PC-9 (cell line): ENCODE measurements around the gene MAS1. TPM values are rescaled to one million over a fixed set of nuclear protein-coding genes. Genes with fewer than 3 reads are reported as not detected.

Experiments used
- BruUV-seq: library from RNA; stranded (reverse); fragments of 400-500 nt; replicated peaks from 2 replicates; lab custom pipeline; 2021; lab: Mats Ljungman, UMichigan
- CTCF ChIA-PET: fragments of 300-600 bp; sonication (Branson Sonifier 250); formaldehyde crosslinking; loops from one replicate; lab custom pipeline; 2022; ENCODE audit warnings: antibody characterized with exemption; lab: Charles Lee
- POLR2A ChIA-PET: fragments of 300-600 bp; sonication (Branson Sonifier 250); formaldehyde crosslinking; loops from one replicate; lab custom pipeline; 2022; ENCODE audit warnings: antibody characterized with exemption; ENCODE audit not compliant: unreplicated experiment; lab: Charles Lee
- DNase-seq, 2 experiments: peaks; one replicate each; pipeline versions ENCODE4 v3.0.0 to v3.0.0-alpha.2; 2015 to 2022; ENCODE audit warnings: mixed read lengths in 1 of 2
- H2AFZ ChIP-seq: fragments of 200-600 bp; sonication (generic); 2 replicates; pipeline ENCODE4 v1.8.1; 2017; ENCODE audit warnings: antibody characterized with exemption
- H3F3A ChIP-seq: fragments of 200-600 bp; sonication (generic); 2 replicates; pipeline ENCODE4 v1.8.1; 2017; ENCODE audit warnings: antibody characterized with exemption, mild to moderate bottlenecking, low read depth; ENCODE audit not compliant: insufficient read depth
- H3K27ac ChIP-seq: fragments of 200-600 bp; sonication (generic); 2 replicates; pipeline ENCODE4 v1.6.1; 2016; ENCODE audit warnings: mixed run types
- H3K27me3 ChIP-seq: fragments of 200-600 bp; sonication (generic); 2 replicates; pipeline ENCODE4 v1.6.1; 2016; ENCODE audit warnings: low read depth, mixed run types; ENCODE audit not compliant: insufficient read depth
- H3K36me3 ChIP-seq: fragments of 200-600 bp; sonication (generic); 2 replicates; pipeline ENCODE4 v1.6.1; 2016; ENCODE audit warnings: low read depth, mixed run types
- H3K4me1 ChIP-seq: fragments of 200-600 bp; sonication (generic); replicated peaks from 2 replicates; pipeline ENCODE4 v1.6.1; 2016; ENCODE audit warnings: mixed run types; ENCODE audit not compliant: insufficient read depth
- H3K4me2 ChIP-seq: fragments of 200-600 bp; sonication (generic); 2 replicates; pipeline ENCODE4 v1.6.1; 2017; ENCODE audit warnings: mixed run types
- H3K4me3 ChIP-seq: fragments of 200-600 bp; sonication (generic); 2 replicates; pipeline ENCODE4 v1.6.1; 2016; ENCODE audit warnings: mixed run types
- H3K79me2 ChIP-seq: fragments of 200-600 bp; sonication (generic); 2 replicates; pipeline ENCODE4 v1.6.1; 2017; ENCODE audit warnings: low read depth, mixed run types
- H3K9me2 ChIP-seq: fragments of 200-600 bp; sonication (generic); 2 replicates; pipeline ENCODE4 v1.8.1; 2017; ENCODE audit warnings: mild to moderate bottlenecking; ENCODE audit not compliant: insufficient read depth
- H3K9me3 ChIP-seq: fragments of 200-600 bp; sonication (generic); 2 replicates; pipeline ENCODE4 v1.8.1; 2016; ENCODE audit warnings: low read depth; ENCODE audit not compliant: insufficient read depth
- H4K20me1 ChIP-seq: fragments of 200-600 bp; sonication (generic); 2 replicates; pipeline ENCODE4 v1.8.1; 2017; ENCODE audit not compliant: insufficient read depth
- EZH2 ChIP-seq: fragments of 200-600 bp; sonication (generic); IDR thresholded peaks from 2 replicates; pipeline ENCODE4 v1.8.0; 2017; ENCODE audit warnings: antibody characterized with exemption, low read depth
- intact Hi-C: fragments of 100-400 bp; cut with micrococcal nuclease; formaldehyde crosslinking; loops from one replicate; pipeline ENCODE4 v1.10.0; 2022; ENCODE audit not compliant: unreplicated experiment
- total RNA-seq: library from RNA; stranded (reverse); gene quantifications from 2 replicates; pipeline ENCODE4 v1.2.3, GENCODE V29; 2021
- TF ChIP-seq, protein P1 (sequence below): fragments of 200-600 bp; sonication (generic); conservative IDR thresholded peaks from 2 replicates; pipeline ENCODE4 v1.6.1; 2017; ENCODE audit warnings: mixed run types, antibody characterized with exemption, mild to moderate bottlenecking, moderate library complexity

The MAS1 gene
- total RNA-seq, 1 experiment from 2014 or later, result not detected

DNA sequence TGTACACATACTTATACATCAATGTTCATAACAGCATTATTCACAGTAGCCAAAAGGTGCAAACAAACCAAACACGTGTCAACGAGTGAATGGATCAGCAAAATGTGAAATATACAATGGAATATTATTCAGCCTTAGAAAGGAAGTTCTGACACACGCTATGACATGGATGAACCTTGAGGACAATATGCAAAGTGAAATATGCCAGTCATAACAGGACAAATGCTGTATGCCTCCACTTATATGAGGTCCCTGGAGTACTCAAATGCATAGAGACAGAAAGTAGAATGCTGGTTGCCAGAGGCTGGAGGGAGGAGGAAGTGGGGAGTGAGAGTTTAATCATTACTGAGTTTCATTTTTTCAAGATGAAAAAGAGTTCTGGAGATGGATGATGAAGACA, 40.3 kb downstream of the MAS1 start:
- Histone ChIP-seq H3K27me3 (peaks cover 47% of the 10 kb centered on the region), H3K9me3 (no peaks in the 10 kb centered on the region), H3K9me2 (no peaks in the 10 kb centered on the region), H3K4me1 (no peaks in the 10 kb centered on the region), H3K27ac (no peak overlapping the region), H3K79me2 (no peaks in the 10 kb centered on the region), H3K4me2 (no peak overlapping the region), H3K36me3 (no peaks in the 10 kb centered on the region), H2AFZ (no peak overlapping the region), H3K4me3 (no peak overlapping the region), H3F3A (no peaks in the 10 kb centered on the region), H4K20me1 (no peaks in the 10 kb centered on the region)
- ChIA-PET CTCF (no interaction called here), POLR2A (no interaction called here)
- intact Hi-C loops, result no loop called here
- no peak for DNase-seq
- TF ChIP-seq EZH2, result no peak
- TF ChIP-seq, protein P1, sequence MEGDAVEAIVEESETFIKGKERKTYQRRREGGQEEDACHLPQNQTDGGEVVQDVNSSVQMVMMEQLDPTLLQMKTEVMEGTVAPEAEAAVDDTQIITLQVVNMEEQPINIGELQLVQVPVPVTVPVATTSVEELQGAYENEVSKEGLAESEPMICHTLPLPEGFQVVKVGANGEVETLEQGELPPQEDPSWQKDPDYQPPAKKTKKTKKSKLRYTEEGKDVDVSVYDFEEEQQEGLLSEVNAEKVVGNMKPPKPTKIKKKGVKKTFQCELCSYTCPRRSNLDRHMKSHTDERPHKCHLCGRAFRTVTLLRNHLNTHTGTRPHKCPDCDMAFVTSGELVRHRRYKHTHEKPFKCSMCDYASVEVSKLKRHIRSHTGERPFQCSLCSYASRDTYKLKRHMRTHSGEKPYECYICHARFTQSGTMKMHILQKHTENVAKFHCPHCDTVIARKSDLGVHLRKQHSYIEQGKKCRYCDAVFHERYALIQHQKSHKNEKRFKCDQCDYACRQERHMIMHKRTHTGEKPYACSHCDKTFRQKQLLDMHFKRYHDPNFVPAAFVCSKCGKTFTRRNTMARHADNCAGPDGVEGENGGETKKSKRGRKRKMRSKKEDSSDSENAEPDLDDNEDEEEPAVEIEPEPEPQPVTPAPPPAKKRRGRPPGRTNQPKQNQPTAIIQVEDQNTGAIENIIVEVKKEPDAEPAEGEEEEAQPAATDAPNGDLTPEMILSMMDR, result no peak
- no TSS peak for BruUV-seq

GRCh38 chr6:159931846-159932245, 41.1 kb downstream of the MAS1 start:
- BruUV-seq, result no TSS peak
- Histone ChIP-seq H3K4me1 (no peaks in the 10 kb centered on the region), H3K9me3 (no peaks in the 10 kb centered on the region), H3K79me2 (no peaks in the 10 kb centered on the region), H3F3A (no peaks in the 10 kb centered on the region), H3K9me2 (no peaks in the 10 kb centered on the region), H3K36me3 (no peaks in the 10 kb centered on the region), H4K20me1 (no peaks in the 10 kb centered on the region), H3K27me3 (peaks cover 55% of the 10 kb centered on the region), H3K4me3 (no peak overlapping the region), H3K4me2 (no peak overlapping the region), H2AFZ (no peak overlapping the region), H3K27ac (no peak overlapping the region)
- intact Hi-C loops, result no loop called here
- no peak for TF ChIP-seq EZH2
- TF ChIP-seq, protein P1, result no peak
- ChIA-PET POLR2A (no interaction called here), CTCF (no interaction called here)
- no peak for DNase-seq

GRCh38 chr6:159933077-159933476, 42.3 kb downstream of the MAS1 start:
- no peak for DNase-seq
- no peaks in the 10 kb centered on the region for H3K79me2 ChIP-seq
- intact Hi-C loops, result no loop called here

More at GRCh38 chr6:159933077-159933476, 42.3 kb downstream of the MAS1 start:
- Histone ChIP-seq H3K36me3 (no peaks in the 10 kb centered on the region), H3K27ac (no peak overlapping the region), H3K4me3 (no peak overlapping the region), H3K9me2 (no peaks in the 10 kb centered on the region), H3F3A (no peaks in the 10 kb centered on the region), H3K9me3 (no peaks in the 10 kb centered on the region), H2AFZ (no peak overlapping the region), H3K27me3 (peaks cover 63% of the 10 kb centered on the region), H3K4me1 (no peaks in the 10 kb centered on the region), H4K20me1 (no peaks in the 10 kb centered on the region), H3K4me2 (no peak overlapping the region)
- TF ChIP-seq EZH2, result no peak
- TF ChIP-seq, protein P1, result no peak
- BruUV-seq, result no TSS peak
- ChIA-PET CTCF (no interaction called here), POLR2A (no interaction called here)
